Left colon (tissue), 2 donors: ENCODE measurements around the gene CFD. TPM values are rescaled to one million over a fixed set of nuclear protein-coding genes. Genes with fewer than 3 reads are reported as not detected.
"Not testable (repeated sequence)": the region's sequence is repeated elsewhere in the genome, so short reads cannot be mapped to it uniquely, and the experiment has no call there.

Source experiments
- ATAC-seq: fragments of 200-7000 bp; cut with Tn5 transposase; one replicate; pipeline ENCODE4 v1.9.1; 2020; ENCODE audit warnings: mild to moderate bottlenecking, moderate library complexity
- DNase-seq, 2 donors: peaks; one replicate each; pipeline ENCODE4 v3.0.0-alpha.2; 2020
- intact Hi-C, 2 donors: fragments of 100-400 bp; cut with DNase I in 1 of 2; cut with micrococcal nuclease in 1 of 2; formaldehyde crosslinking; loops; one replicate each; pipeline versions ENCODE4 v1.11.2 to v1.14.0; 2022; cut with DNase I, micrococcal nuclease
- total RNA-seq, 2 donors: library from RNA; stranded (reverse); fragmentation: NEBNext Ultra II Directional; extraction: Animal tissue kit (Norgen Biotek cat#: 25700); gene quantifications; one replicate each; pipeline ENCODE4 v1.2.1, GENCODE V29; 2021
- donor health status: DM: no; HTN: no; CAD: no.
- donor health status: DM: yes; HTN: yes; CAD: no.

The CFD gene
- total RNA-seq, 2 donors from 2014 or later = 57.0 to 136 TPM

DNA sequence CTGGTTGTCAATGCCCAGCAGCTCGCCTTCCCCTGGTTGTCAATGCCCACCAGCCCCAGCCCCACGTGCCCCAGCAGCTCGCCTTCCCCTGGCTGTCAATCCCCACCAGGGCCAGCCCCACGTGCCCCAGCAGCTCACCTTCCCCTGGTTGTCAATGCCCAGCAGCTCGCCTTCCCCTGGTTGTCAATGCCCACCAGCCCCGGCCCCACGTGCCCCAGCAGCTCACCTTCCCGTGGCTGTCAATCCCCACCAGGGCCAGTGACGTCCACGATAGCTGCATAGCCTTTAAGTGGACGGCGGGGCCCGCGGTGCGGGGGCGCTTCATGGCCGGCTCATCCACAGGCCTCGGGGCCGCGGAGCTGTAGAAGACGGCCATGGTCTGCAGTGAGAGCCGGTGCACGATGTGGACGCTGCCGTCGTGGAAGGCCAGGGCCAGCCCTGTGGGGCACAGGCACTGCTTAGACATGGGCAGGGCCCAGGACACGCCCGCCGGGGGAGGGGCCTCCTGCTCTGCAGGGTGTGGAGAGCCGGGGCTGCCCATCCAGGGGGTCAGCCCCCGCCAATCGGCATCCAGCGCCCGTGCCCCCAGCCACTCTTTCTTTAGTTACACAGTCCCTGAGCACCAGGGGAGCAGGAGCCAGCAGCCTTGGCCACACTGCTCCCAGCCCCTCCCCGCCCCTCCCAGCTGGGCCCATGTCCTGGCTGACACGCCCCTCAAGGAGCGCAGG is 20.4 kb downstream of the CFD start:
- intact Hi-C loops = no loop called here
- DNase-seq = no peak
- ATAC-seq = peak; percentile 57

DNA sequence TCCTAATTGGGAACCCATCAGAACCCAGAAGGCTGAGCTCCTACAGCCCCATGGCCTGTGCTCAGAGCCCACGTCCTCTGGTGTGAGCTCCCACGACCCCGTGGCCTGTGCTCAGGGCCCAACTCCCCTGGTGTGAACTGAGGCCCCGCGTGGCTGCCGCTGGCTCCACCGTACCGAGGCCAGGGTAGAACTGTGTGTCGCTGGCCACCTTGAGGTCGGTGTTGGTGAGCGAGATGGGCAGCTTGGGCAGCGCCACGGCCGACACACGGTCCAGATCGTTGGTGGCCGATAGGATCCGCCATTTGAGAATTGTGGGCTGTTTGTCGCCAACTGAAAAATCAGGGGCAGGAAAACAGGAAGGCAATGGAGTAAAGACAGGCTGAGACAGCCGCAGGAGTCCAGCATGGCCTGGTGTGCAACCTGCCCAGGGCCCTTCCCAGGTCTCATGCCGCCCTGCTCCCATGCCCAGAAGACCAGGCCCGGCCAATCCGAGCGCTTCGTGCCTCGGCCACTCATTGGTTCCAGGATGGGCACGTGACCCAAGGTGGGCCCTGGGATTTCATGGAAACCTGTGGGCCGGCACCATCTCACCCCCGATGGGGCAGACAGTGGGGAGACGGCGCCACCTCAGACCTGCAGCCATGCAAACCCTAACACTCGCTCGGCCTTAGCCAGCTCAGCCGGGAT is 22.1 kb downstream of the CFD start:
- intact Hi-C loops = no loop called here
- no peak for DNase-seq
- no peak for ATAC-seq

DNA sequence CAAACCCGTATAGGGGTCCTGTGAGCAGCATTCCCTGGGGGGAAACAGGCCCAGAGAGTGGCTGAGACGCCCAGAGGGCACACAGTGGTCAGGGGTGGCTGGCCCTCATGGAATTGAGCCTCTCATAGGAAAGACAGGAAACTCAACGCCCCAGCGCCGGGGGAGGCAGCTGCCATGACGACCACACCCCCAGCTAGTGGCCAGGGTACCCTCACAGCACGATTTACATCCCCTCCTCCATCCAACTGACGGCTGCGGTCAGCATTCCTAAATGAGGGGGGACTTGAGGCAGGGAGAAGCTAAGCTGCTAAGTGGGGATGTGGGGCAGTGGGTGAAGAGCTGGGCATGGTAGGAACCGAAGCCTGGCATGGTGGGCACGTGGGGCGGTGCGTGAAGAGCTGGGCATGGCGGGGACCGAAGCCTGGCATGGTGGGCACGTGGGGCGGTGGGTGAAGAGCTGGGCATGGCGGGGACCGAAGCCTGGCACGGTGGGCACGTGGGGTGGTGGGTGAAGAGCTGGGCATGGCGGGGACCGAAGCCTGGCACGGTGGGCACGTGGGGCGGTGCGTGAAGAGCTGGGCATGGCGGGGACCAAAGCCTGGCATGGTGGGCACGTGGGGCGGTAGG is 23.5 kb downstream of the CFD start:
- no peak for ATAC-seq
- intact Hi-C loops = no loop called here

GRCh38 chr19:883661-884211 is 24.3 kb downstream of the CFD start:
- ATAC-seq (no peak), DNase-seq (no peak)
- intact Hi-C loops = no loop called here

More for the DNA sequence above, 23.5 kb downstream of the CFD start:
- no peak for DNase-seq

DNA sequence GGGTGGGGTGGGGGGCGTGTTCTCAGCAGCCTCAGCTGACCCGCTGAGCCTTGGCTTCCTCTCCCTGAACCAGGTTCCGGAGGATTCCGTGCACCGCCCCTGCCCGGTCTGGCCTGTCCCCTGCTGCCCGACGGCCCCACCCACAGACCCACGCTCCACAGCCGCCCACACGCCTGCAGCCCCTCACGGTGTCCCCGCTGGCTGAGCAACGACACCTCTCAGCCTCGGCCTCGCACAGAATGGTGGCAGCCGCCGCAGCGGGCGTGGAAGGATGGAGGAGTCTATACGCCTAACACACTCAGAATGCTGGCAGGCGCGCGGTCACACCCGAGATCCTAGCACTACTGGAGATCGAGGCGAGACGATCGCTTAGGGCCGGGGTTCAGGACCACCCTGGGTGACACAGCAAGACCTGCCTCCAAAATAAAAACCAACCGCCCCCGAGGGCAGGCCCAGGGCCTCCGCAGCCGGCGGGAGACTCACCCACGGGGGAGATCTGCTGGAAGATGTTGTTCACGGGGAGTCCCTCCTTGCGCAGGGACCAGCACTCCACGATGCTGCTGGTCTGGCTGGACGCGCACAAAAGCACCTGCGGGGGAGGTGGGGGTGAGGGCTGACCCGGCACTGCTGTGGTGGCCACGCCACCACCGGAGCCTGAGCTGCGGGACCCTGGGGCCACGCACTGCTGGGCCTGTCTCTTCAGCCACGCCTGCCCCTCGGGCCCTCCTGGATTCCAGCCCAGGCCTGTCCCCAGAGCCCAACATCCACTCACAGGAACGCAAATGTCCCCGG is 25.2 kb downstream of the CFD start:
- ATAC-seq (no peak), DNase-seq (no peak)
- intact Hi-C loops = no loop called here

DNA sequence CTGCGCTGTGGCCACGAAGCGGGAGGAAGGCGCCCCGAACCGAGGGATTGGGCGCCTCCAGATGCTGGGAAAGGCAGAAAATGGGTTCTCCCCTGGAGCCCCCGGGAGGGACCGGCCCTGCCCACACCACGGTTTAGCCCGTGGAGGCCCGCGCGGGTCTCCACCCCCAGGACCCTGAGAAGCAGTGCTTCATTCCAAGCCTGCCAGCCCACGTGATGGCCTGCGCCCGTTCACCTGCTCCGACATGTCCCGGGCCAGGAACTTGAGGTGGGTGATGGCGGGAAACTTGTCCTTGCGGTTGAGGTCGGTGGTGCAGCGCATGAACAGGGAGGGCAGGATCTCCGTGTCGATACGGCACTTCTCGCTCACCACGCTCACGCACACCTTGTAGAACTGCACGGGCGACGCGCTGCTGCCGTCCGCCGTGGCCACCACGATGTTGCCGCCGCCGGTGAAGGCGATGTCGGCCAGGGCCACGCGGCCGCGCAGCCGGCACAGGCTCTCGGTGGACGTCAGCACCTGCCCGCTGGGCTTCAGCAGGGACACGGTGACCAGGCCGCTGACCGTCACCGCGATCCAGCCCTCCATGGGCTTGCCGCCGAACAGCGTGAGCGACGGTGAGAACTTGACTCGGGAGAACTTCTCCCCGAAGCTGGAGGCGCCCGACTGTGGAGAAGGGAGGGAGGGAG is 26.2 kb downstream of the CFD start:
- ATAC-seq = no peak
- intact Hi-C loops = no loop called here
- DNase-seq = no peak

GRCh38 chr19:887072-887471 is 27.6 kb downstream of the CFD start:
- DNase-seq = no peak
- no peak for ATAC-seq
- intact Hi-C loops = no loop called here

- DNase-seq (no peak), ATAC-seq (no peak)
- intact Hi-C loops = no loop called here
These were observed 28.1 kb downstream of the CFD start for GRCh38 chr19:887599-887998.

DNA sequence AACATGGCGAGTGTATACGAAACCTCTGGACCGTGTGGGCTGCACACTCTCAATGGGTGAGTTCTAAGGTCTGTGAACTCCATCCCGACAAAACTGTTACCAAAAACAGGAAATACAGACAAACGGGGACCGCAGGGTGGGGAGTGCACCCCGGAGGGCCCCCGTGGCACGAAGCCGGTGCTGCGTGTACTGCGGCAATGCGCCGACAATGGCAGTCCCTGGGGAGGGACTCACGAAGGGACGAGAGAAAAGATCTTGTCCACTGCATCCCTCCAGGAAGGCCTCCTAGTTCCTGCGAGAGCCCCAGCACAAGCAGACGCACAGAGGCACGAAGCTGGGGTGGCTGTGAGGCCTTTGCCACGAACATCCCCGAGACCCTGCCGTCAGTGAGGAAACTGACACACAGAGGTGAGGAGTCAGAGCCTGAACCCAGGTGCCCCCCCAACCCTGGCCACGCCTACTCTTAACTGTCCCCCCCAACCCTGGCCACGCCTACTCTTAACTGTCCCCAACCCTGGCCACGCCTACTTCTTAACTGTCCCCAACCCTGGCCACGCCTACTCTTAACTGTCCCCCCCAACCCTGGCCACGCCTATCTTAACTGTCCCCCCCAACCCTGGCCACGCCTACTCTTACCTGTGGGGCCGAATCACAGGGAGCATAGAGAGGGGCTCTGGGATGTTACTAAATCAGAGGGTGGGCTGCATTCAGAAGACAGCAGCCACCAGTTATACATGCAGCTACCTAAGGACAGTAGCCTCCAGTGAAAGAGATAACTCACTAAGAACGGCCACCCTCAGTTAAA is 29.3 kb downstream of the CFD start:
- intact Hi-C loops = no loop called here
- no peak for ATAC-seq
- no peak for DNase-seq

DNA sequence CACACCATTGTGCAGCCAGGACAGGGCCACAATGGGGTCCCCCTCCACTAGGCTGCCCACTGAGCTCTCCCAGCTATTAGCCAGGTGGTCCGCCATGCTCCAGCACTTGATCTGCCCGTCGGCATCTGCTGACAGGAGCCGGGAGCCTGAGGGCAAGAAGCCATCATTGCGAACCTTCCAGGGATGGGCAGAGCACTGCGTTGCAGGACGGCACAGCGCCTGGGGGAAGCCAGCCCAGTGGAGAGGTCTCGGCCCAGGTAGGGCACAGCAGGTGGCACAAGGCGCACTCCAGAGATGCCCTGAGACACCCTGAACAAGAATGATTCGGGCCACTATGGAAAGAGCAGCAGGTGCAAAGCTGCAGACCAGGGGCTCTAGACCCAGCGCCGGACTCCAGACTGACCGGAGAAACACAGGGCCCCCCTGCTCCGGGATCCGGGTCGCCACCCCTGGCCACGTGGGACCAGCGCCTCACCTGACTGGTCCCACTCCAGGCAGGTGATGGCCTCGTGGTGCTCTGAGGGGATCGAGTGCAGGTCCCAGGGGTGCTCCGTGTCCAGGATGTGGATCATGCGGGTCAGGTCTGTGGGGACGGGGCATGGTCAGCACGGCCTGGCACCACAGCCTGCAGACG is 30.3 kb downstream of the CFD start:
- ATAC-seq = no peak
- no peak for DNase-seq
- intact Hi-C loops = no loop called here

DNA sequence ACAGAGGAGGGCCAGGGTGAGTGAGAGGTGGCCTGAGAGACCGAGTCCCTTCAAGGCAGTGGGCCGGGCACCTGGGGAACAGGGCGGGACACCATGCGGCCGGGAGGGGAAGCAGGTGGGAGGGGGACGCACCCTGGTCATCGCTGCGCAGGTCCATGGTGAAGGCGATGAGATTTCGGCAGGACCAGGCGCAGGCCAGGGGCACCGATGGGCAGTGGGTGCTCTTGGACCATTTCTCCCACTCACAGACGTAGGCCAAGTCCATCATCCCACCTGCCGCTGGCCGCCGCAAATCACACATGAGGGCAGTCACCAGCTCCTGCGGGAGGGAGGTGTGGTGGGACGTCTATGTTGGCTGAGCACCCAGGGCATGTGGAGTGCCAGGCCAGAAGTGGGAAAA is 31.4 kb downstream of the CFD start:
- intact Hi-C loops = no loop called here
- ATAC-seq (no peak), DNase-seq (no peak)

GRCh38 chr19:891421-892200 is 32.1 kb downstream of the CFD start:
- ATAC-seq (peak; percentile 55), DNase-seq (peak; percentile 80)
- intact Hi-C loops = not testable (repeated sequence)

DNA sequence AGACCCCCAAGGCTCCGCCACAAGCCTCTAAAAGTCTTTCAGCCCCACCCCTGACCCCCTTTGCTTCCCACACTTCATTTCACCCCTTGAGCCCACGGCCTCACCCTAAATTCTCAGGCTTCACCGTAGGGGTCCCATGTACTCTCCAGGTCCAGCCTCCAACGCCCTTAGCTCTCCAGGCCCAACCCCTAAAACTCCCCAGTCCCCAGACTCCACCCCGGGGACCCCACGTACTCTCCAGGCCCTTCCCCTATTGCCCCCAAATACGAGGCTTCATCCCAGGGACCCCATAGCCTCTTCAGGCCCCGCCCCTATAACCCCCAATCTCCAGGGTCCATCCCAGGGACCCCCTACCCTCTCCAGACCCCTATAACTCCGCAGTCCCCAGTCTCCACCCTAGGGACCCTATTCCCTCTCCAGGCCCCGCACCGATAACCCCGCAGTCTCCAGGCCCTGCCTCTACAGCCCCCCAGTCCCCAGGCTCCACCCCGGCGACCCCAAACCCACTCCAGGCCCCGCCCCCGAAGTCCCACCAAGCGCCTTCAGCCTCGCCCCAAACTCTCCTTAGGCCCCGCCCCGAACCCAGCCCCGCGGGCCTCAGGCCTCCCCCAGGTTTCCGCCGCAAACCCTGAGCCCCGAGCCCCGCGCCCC is 32.9 kb downstream of the CFD start:
- intact Hi-C loops = no loop called here
- ATAC-seq (peak; percentile 38), DNase-seq (peak in 1 of 2 donors; percentile 51)

DNA sequence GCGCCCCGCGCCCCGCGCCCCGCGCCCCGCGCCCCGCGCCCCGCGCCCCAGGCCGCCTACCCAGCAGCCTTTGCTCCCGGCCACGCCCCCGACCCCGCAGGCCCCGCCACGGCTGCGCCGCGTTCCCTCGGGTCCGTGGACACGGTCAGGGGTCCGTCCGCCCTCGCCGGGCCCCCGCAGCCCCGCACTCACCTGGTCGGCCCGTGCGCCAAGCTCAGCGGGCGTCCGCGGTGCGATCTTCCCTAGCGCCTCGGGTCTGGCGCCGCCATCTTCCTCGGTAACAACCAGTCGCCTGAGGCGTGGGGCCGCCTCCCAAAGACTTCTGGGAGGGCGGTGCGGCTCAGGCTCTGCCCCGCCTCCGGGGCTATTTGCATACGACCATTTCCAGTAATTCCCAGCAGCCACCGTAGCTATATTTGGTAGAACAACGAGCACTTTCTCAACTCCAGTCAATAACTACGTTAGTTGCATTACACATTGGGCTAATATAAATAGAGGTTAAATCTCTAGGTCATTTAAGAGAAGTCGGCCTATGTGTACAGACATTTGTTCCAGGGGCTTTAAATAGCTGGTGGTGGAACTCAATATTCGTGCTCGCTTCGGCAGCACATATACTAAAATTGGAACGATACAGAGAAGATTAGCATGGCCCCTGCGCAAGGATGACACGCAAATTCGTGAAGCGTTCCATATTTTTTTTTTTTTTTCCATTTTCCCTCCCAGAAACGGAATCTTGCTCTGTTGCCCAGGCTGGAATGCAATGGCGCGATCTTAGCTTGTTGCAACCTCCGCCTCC is 33.6 kb downstream of the CFD start, which contains the start of the genes MED16 and RNU6-9:
TSS of gene MED16 (minus strand) at position 294 of the 796 bp plus-strand sequence. CDS start 2,056 bp downstream, outside the sequence.
TSS of gene RNU6-9 (plus strand) at position 591 of the 796 bp plus-strand sequence.
- ATAC-seq (peak; percentile 92), DNase-seq (peak; percentile 91 to 93)
- intact Hi-C loops = no loop called here

- intact Hi-C loops = no loop called here
- ATAC-seq = no peak
- no peak for DNase-seq
These were observed 37.0 kb downstream of the CFD start for GRCh38 chr19:896434-896833.
